C4-2B (cell line): Measurements from ENCODE around the gene ZSCAN5A.
"Not testable (repeated sequence)": the region's sequence is repeated elsewhere in the genome, so short reads cannot be mapped to it uniquely, and the experiment has no call there.

ENCODE experiments used
- H3K27ac ChIP-seq: fragments of 450-650 bp; 2 replicates; pipeline ENCODE4 v1.5.1; 2017
- ZFX ChIP-seq: fragments of 450-650 bp; IDR thresholded peaks from 2 replicates; pipeline ENCODE4 v1.6.1; 2017
- TF ChIP-seq, protein P1 (sequence below): fragments of 450-650 bp; conservative IDR thresholded peaks from 2 replicates; pipeline ENCODE4 v1.5.1; 2017; ENCODE audit warnings: mild to moderate bottlenecking

ZSCAN5A gene

DNA sequence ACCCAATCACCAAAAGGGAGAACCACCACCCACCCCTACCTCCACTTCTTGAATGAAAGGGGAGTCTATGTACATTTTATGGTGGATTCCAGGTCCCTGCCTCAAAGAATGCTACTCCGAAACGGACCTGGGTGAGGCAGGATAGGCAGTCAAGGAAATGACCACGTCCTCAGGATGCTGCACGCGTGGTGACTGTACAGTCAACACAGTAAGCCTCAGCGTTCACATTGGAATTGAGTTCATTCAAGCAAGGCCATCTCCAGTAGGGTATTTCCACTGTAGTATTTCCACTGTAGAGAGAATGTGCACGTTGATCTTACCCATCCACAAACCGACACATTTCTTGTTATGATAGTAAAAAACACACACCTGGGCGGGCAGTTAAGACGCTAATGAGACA is 95.7 kb downstream of the ZSCAN5A start:
- H3K27ac ChIP-seq, result no peak overlapping the region
- no peak for TF ChIP-seq ZFX
- TF ChIP-seq, protein P1, sequence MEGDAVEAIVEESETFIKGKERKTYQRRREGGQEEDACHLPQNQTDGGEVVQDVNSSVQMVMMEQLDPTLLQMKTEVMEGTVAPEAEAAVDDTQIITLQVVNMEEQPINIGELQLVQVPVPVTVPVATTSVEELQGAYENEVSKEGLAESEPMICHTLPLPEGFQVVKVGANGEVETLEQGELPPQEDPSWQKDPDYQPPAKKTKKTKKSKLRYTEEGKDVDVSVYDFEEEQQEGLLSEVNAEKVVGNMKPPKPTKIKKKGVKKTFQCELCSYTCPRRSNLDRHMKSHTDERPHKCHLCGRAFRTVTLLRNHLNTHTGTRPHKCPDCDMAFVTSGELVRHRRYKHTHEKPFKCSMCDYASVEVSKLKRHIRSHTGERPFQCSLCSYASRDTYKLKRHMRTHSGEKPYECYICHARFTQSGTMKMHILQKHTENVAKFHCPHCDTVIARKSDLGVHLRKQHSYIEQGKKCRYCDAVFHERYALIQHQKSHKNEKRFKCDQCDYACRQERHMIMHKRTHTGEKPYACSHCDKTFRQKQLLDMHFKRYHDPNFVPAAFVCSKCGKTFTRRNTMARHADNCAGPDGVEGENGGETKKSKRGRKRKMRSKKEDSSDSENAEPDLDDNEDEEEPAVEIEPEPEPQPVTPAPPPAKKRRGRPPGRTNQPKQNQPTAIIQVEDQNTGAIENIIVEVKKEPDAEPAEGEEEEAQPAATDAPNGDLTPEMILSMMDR, result no peak

DNA sequence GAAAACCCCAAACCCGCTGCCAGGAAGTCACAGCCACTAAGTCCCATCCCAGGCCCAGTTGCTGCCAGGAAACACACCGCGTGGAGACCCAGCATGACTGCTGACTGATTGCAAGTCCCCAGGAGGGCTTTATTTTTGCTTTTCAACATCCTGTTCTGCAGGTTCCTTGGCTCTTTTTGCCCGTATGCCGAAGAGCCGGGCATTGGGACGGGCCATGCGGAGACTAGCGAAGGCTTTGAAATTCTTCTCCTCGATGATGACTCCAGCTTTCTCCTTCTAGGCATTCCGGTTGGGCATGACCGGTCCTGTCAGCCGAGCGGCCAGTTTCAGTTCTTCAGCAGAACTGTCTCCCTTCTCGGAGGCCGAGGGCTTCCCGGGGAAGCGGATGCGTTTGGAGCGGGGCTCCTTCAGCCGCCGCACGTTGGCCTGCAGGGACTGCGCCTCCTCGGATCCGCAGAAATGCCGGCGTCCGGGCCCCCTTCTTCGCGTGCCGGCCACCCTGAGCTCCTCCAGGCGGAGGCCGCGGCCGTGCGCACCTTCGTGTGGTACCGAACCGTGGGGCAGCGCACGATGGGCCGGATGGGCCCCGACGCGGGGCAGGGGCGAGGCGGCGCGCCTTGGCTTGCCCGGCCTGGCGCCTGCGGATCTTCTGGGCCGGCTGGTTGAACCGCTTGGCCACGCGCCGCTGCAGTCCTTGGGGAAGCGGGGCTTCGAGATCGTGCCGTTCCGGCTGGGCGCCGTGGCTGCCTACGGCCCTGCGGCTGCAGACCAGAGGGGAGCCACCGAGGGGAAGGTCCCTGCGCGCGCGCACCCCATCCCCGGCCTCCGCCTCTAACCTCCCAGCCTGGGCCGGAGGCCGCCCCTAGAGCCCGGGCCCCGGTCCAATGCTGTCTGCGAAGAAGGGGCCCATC is 97.3 kb downstream of the ZSCAN5A start:
- TF ChIP-seq ZFX, result no peak
- H3K27ac ChIP-seq, result no peak overlapping the region

DNA sequence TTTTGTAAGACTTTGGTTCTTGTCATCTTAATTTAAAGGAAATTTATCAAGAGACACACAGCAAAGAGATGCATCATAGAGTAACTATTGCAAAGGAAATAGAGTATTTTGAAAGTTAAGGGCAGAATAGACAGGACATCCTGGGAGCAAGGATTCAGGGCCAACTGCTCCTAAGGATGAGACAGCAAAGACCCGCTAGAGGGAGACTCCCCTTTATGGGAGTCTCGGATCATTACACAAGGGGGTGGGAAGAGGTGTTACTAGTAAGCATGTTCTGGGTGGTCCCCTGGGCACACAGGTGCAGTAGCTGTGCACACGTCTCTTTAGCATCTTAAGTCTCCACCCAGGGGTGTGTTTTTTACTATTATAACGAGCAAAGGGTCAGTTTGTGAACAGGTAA is 102.9 kb downstream of the ZSCAN5A start:
- no peak overlapping the region for H3K27ac ChIP-seq
- no peak for TF ChIP-seq ZFX
- TF ChIP-seq, protein P1, result no peak

DNA sequence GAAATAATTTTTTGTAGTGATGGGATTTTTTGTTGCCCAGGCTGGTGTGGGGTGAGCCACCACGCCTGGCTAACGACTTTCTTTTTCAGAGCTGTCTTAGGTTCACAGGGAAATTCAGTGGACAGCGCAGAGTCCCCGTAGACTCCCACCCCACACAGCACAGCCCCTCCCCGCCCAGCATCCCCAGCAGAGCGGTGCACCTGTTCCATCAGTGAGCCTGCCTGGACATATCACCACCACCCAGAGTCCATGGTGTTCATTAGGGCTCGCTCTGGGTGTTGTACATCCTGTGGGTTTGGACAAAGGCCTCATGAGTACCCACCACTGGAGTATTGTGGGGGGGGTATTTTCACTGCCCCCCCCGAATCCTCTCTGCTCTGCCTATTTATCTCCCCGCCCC is 104.6 kb downstream of the ZSCAN5A start:
- H3K27ac ChIP-seq, result not testable (repeated sequence)

- TF ChIP-seq, protein P1, result no peak
- TF ChIP-seq ZFX, result no peak
- H3K27ac ChIP-seq, result no peak overlapping the region
Observed at GRCh38 chr19:56209091-56209490, 105.5 kb downstream of the ZSCAN5A start.

GRCh38 chr19:56207581-56207980 is 107.1 kb downstream of the ZSCAN5A start:
- H3K27ac ChIP-seq, result not testable (repeated sequence)

- H3K27ac ChIP-seq, result no peak within 1 kb of the TSS
- no peak for TF ChIP-seq ZFX
- TF ChIP-seq, protein P1, result no peak
Observed at GRCh38 chr19:56201973-56202372, 112.7 kb downstream of the ZSCAN5A start, which contains the start of gene ZSCAN5C. Gene ZSCAN5C (plus strand): TSS chr19:56202273. CDS start chr19:56205914, 3,641 bp downstream.

- TF ChIP-seq, protein P1, result no peak
- no peak for TF ChIP-seq ZFX
Observed at GRCh38 chr19:56199687-56200086, 115.0 kb downstream of the ZSCAN5A start.

DNA sequence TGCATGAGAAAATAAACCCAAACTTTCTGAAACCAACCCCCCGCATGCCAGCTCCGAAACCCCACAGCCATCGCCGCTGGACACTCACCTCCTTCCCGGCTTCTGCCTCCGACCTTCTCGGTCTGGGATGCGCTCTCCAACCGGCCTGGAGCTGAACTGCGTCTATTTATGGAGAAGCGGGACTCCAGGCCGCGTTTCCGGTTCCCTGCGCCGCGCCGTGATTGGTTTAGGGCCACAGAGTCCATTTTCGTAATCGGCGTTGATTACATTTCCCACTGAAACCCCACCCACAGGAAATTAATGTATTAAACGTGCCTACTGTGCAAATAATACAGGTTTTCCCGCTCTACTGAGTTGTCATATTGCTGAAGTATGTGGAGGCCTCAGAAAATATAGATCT is 117.0 kb downstream of the ZSCAN5A start, which contains the start of gene ZSCAN5B:
Gene ZSCAN5B, minus strand, starts transcription at position 138 of the 400 bp plus-strand sequence. CDS start 4,731 bp downstream, outside the sequence.
- H3K27ac ChIP-seq, result not testable (repeated sequence)

More at GRCh38 chr19:56199687-56200086, 115.0 kb downstream of the ZSCAN5A start:
- H3K27ac ChIP-seq, result no peak overlapping the region
